Uterus (tissue), 2 donors: ENCODE measurements around the gene TMEM178A.

ENCODE experiments used
- POLR2A ChIP-seq, 2 donors: fragments of 450-650 bp; IDR thresholded peaks; one replicate each; pipeline ENCODE4 v1.6.1; 2016; ENCODE audit warnings: antibody characterized with exemption in 2 of 2, mild to moderate bottlenecking in 1 of 2, moderate library complexity in 1 of 2
- TF ChIP-seq, protein P1 (sequence below), 4 experiments: fragments of 200-600 bp in 2 of 4; fragments of 450-650 bp in 2 of 4; sonication (generic) in 2 of 4; IDR thresholded peaks; one replicate each; pipeline ENCODE4 v1.5.1; 2016 to 2019; ENCODE audit warnings: antibody characterized with exemption in 4 of 4, mild to moderate bottlenecking in 2 of 4, moderate library complexity in 1 of 4

DNA sequence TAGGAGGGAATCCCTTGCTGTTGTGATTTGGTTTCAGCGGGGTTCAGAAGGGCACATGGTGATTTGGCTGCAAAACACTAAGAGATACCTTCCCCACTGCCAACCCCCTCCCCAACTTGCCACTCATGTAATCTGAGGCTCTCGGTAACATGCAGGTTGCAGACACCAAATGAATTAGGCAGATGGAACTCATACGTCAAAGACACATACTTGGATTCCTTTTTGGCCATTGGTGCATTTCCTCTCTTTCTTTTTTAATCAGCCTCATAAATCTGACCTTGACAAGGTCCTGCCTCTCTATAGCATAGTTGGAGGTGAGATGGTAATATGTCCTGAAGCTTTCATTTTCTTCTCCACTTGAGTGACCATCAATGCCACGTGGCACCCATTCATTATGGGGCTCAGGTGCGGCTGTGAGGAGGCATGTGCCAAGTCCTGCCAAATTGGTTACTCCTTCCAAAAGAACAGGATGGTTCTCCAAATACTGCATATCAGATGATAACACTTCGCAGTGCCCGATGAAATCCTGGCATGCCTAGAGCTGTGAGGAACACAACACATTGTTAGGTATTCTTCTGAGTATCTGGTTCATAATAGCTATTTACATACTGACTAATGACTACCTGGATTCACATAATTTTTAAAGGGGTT is 8.3 kb upstream of the TMEM178A start:
- TF ChIP-seq, protein P1, sequence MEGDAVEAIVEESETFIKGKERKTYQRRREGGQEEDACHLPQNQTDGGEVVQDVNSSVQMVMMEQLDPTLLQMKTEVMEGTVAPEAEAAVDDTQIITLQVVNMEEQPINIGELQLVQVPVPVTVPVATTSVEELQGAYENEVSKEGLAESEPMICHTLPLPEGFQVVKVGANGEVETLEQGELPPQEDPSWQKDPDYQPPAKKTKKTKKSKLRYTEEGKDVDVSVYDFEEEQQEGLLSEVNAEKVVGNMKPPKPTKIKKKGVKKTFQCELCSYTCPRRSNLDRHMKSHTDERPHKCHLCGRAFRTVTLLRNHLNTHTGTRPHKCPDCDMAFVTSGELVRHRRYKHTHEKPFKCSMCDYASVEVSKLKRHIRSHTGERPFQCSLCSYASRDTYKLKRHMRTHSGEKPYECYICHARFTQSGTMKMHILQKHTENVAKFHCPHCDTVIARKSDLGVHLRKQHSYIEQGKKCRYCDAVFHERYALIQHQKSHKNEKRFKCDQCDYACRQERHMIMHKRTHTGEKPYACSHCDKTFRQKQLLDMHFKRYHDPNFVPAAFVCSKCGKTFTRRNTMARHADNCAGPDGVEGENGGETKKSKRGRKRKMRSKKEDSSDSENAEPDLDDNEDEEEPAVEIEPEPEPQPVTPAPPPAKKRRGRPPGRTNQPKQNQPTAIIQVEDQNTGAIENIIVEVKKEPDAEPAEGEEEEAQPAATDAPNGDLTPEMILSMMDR (IDR thresholded peaks at IDR 0.05): no peak
- no peak for TF ChIP-seq POLR2A (IDR thresholded peaks at IDR 0.05)
